Keratinocyte (primary cell): ENCODE data around the gene PKP4. TPM values are rescaled to one million over a fixed set of nuclear protein-coding genes. Genes with fewer than 3 reads are reported as not detected.

Experiments
- DNase-seq: peaks from one replicate; pipeline ENCODE4 v3.0.0-alpha.2; 2011; ENCODE audit warnings: low read depth, missing footprints, low spot score
- FAIRE-seq: peaks from 2 replicates; lab custom pipeline; 2011; peaks lifted over from hg19 to GRCh38; lab: Jason Lieb, UNC
- H2AFZ ChIP-seq: 2 replicates; pipeline ENCODE4 v1.6.0; 2012; ENCODE audit warnings: low read length, control low read depth, inconsistent platforms; ENCODE audit not compliant: control insufficient read depth
- H3K27ac ChIP-seq: 2 replicates; pipeline ENCODE4 v1.5.1; 2011; ENCODE audit warnings: low read length; ENCODE audit not compliant: control insufficient read depth, insufficient read depth
- H3K27me3 ChIP-seq: 3 replicates; pipeline ENCODE4 v1.6.0; 2011; ENCODE audit warnings: low read length; ENCODE audit not compliant: control insufficient read depth, insufficient read depth; ENCODE audit errors: extremely low read depth
- H3K36me3 ChIP-seq, 2 experiments: 2 replicates in 1 of 2; 3 replicates in 1 of 2; pipeline ENCODE4 v1.5.1; 2011; ENCODE audit warnings: low read length in 2 of 2, mild to moderate bottlenecking in 1 of 2; ENCODE audit not compliant: control insufficient read depth in 2 of 2, insufficient read depth in 2 of 2; ENCODE audit errors: extremely low read depth in 1 of 2
- H3K4me1 ChIP-seq: 3 replicates; pipeline ENCODE4 v1.5.1; 2011; ENCODE audit warnings: low read length; ENCODE audit not compliant: control insufficient read depth, insufficient read depth; ENCODE audit errors: extremely low read depth
- H3K4me2 ChIP-seq: 3 replicates; pipeline ENCODE4 v1.6.0; 2011; ENCODE audit warnings: low read depth, low read length; ENCODE audit not compliant: control insufficient read depth, insufficient read depth; ENCODE audit errors: extremely low read depth
- H3K4me3 ChIP-seq, 3 experiments: fragments of 200-600 bp in 1 of 3; sonication (generic) in 1 of 3; 2 replicates in 2 of 3; 3 replicates in 1 of 3; pipeline ENCODE4 v1.5.1; 2011 to 2016; ENCODE audit warnings: low read length in 3 of 3, mild to moderate bottlenecking in 3 of 3, control low read depth in 2 of 3, inconsistent platforms in 1 of 3, low read depth in 1 of 3, mixed read lengths in 1 of 3, mixed run types in 1 of 3, moderate library complexity in 1 of 3; ENCODE audit not compliant: control insufficient read depth in 2 of 3, insufficient read depth in 2 of 3; ENCODE audit errors: extremely low read depth in 1 of 3
- H3K79me2 ChIP-seq: 2 replicates; pipeline ENCODE4 v1.6.0; 2012; ENCODE audit warnings: low read length; ENCODE audit not compliant: control insufficient read depth, insufficient read depth
- H3K9ac ChIP-seq: 3 replicates; pipeline ENCODE4 v1.6.0; 2011; ENCODE audit warnings: low read length; ENCODE audit not compliant: control insufficient read depth, insufficient read depth; ENCODE audit errors: extremely low read depth
- H3K9me1 ChIP-seq: 3 replicates; pipeline ENCODE4 v1.6.0; 2011; ENCODE audit warnings: low read length; ENCODE audit not compliant: control insufficient read depth, insufficient read depth; ENCODE audit errors: extremely low read depth
- H3K9me3 ChIP-seq: 2 replicates; pipeline ENCODE4 v1.5.1; 2012; ENCODE audit warnings: low read depth, low read length; ENCODE audit not compliant: control insufficient read depth
- H4K20me1 ChIP-seq: 3 replicates; pipeline ENCODE4 v1.6.0; 2011; ENCODE audit warnings: low read length; ENCODE audit not compliant: control insufficient read depth, insufficient read depth; ENCODE audit errors: extremely low read depth
- CTCF ChIP-seq, 3 experiments: IDR thresholded peaks in 1 of 3; conservative IDR thresholded peaks in 1 of 3; optimal IDR thresholded peaks in 1 of 3; 2 replicates in 2 of 3; 3 replicates in 1 of 3; pipeline versions ENCODE3 to v1.5.1; 2011; ENCODE audit warnings: low read length in 3 of 3, mild to moderate bottlenecking in 3 of 3, moderate library complexity in 2 of 3, control low read depth in 1 of 3, inconsistent platforms in 1 of 3; ENCODE audit not compliant: insufficient read depth in 2 of 3; ENCODE audit errors: extremely low read depth in 1 of 3
- EZH2 ChIP-seq: IDR thresholded peaks from one replicate; pipeline ENCODE4 v1.6.1; 2012; ENCODE audit warnings: inconsistent platforms, mild to moderate bottlenecking, low read length, moderate library complexity
- dilution Hi-C: fragments of 300-500 bp; cut with MboI; formaldehyde crosslinking; loops from one replicate; pipeline ENCODE4 v1.7.0; 2020; ENCODE audit warnings: low sequenced_read_pairs; ENCODE audit not compliant: extremely low pct_ligation_motif_present
- polyA plus RNA-seq, 5 experiments: library from polyadenylated mRNA; depleted of rRNA in 3 of 5; stranded (reverse) in 3 of 5; stranded (forward) in 1 of 5; unstranded in 1 of 5; fragments of >200 nt; gene quantifications; 1 replicate in 1 of 5; 2 replicates in 3 of 5; 3 replicates in 1 of 5; pipeline versions ENCODE4 v1.2.1 to v1.2.3, GENCODE V29; 2011 to 2012; ENCODE audit warnings: missing spikeins in 2 of 5, low read depth in 1 of 5, low replicate concordance in 1 of 5

PKP4 gene
- polyA plus RNA-seq, 1 donor (not counting 4 experiments of a cell fraction or from before 2014, with no cell fraction given), result 43.8 TPM

DNA sequence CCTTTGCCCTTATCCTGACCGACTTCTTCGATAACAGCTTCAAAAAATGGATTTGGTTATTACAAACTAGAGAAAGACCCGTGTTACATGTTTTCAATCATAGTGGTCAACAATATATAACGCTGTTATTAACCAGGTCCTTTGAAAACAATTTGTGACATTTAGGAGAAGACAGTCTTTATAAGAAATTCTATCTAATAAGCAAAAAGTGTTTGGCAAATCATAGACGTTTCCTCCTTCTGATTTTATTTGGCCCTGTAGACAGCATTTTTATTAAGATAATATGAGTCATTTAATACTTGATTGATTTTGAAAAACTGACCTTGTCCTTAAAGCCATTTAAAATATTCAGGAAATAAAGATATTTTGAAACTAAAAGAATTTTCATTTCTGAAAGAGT is 177.9 kb downstream of the PKP4 start:
- H4K20me1 ChIP-seq, result no peaks in the 10 kb centered on the region
- no peak for TF ChIP-seq EZH2
- TF ChIP-seq CTCF (optimal IDR thresholded peaks at IDR 0.05 in 1 of 3, IDR thresholded peaks at IDR 0.05 in 1 of 3, conservative IDR thresholded peaks at IDR 0.05 in 1 of 3; ENCODE audit: extremely low read depth in 1 of 3, insufficient read depth in 2 of 3, low read length in 3 of 3), result no peak
- FAIRE-seq (no peak), DNase-seq (no peak)
- H3K36me3 ChIP-seq, result peaks cover 9 to 16% of the 10 kb centered on the region in 2 experiments
- no peak overlapping the region for H3K9ac ChIP-seq
- no peaks in the 10 kb centered on the region for H3K27me3 ChIP-seq
- no peaks in the 10 kb centered on the region for H3K9me1 ChIP-seq
- no peaks in the 10 kb centered on the region for H3K4me1 ChIP-seq
- H3K9me3 ChIP-seq, result no peaks in the 10 kb centered on the region
- no peak overlapping the region for H3K27ac ChIP-seq
- H3K4me2 ChIP-seq, result no peak overlapping the region
- no peak overlapping the region for H2AFZ ChIP-seq
- no peaks in the 10 kb centered on the region for H3K79me2 ChIP-seq
- dilution Hi-C loops, result no loop called here
- no peak overlapping the region for H3K4me3 ChIP-seq

DNA sequence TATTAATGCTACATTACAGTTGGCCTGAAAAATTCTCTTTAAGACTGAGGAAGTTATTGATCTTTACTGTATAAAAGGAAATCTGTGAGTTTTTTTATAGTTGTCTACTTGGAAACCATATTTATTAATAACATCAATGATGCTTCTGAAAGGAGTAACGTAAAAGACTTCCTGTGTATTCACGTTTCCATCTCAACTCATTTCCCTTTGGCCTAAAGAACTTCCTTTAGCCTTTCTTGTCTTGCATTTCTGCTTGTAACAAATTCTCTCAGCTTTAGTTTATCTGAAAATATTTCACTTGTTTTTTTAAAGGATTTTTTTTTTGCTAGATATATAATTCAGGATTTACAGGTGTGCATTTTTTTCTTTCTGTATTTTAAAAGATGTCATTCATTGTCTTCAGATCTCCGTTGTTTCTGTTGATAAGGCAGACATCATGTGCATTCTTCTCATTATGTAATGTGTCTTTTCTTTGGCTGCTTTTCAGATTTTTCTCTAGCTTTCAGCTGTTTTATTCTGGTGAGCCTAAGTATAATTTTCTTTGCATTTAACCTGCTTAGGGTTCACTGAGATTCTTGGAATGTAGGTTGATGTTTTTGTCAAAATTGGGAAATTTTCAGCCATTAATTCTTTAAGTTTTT is 179.3 kb downstream of the PKP4 start:
- Histone ChIP-seq H2AFZ (no peak overlapping the region), H4K20me1 (no peaks in the 10 kb centered on the region), H3K9me1 (no peaks in the 10 kb centered on the region), H3K9ac (no peak overlapping the region), H3K9me3 (no peaks in the 10 kb centered on the region), H3K27me3 (no peaks in the 10 kb centered on the region), H3K36me3 (peaks cover 9 to 18% of the 10 kb centered on the region in 2 experiments), H3K27ac (no peak overlapping the region), H3K4me1 (no peaks in the 10 kb centered on the region), H3K4me2 (no peak overlapping the region), H3K4me3 (no peak overlapping the region), H3K79me2 (no peaks in the 10 kb centered on the region)
- FAIRE-seq (no peak), DNase-seq (no peak)
- dilution Hi-C loops, result no loop called here
- TF ChIP-seq CTCF (optimal IDR thresholded peaks at IDR 0.05 in 1 of 3, IDR thresholded peaks at IDR 0.05 in 1 of 3, conservative IDR thresholded peaks at IDR 0.05 in 1 of 3; ENCODE audit: extremely low read depth in 1 of 3, insufficient read depth in 2 of 3, low read length in 3 of 3), result no peak
- TF ChIP-seq EZH2, result no peak
